Testis (tissue), 3 donors: ENCODE measurements around the gene IFITM5. TPM values are rescaled to one million over a fixed set of nuclear protein-coding genes. Genes with fewer than 3 reads are reported as not detected.

ENCODE experiments used
- DNase-seq: peaks from one replicate; pipeline ENCODE4 v3.0.0-alpha.2; 2019
- H3K27ac ChIP-seq, 2 donors: fragments of 200-600 bp; sonication (generic); one replicate each; pipeline ENCODE4 v1.5.1; 2019
- H3K27me3 ChIP-seq: fragments of 200-600 bp; sonication (generic); one replicate; pipeline ENCODE4 v1.5.1; 2019
- H3K36me3 ChIP-seq: fragments of 200-600 bp; sonication (generic); one replicate; pipeline ENCODE4 v1.5.1; 2017; ENCODE audit warnings: low read depth; ENCODE audit errors: missing control alignments
- H3K4me1 ChIP-seq: fragments of 200-600 bp; sonication (generic); one replicate; pipeline ENCODE4 v1.5.1; 2019
- H3K4me3 ChIP-seq, 2 donors: fragments of 200-600 bp; sonication (generic); one replicate each; pipeline ENCODE4 v1.5.1; 2017 to 2019
- H3K9me3 ChIP-seq: fragments of 200-600 bp; sonication (generic); one replicate; pipeline ENCODE4 v1.5.1; 2017
- POLR2A ChIP-seq: fragments of 450-650 bp; IDR thresholded peaks from one replicate; pipeline ENCODE4 v1.6.1; 2017; ENCODE audit warnings: antibody characterized with exemption, mild to moderate bottlenecking, moderate library complexity
- WGBS, 2 donors: methylation state at CpG; one replicate each; pipeline ENCODE4 v1.1.5; 2018; 5-methylcytosine and 5-hydroxymethylcytosine counted together
- intact Hi-C: fragments of 100-400 bp; cut with DNase I; formaldehyde crosslinking; loops from one replicate; pipeline ENCODE4 v1.15.1; 2023; ENCODE audit warnings: low total_unique reads
- polyA plus RNA-seq: library from polyadenylated mRNA; stranded (reverse); fragments of 350-450 nt; fragmentation: Illumina TruSeq; extraction: RNeasy Lipid Tissue Mini Kit (QIAGEN cat#74804); gene quantifications from one replicate; pipeline ENCODE4 v1.2.3, GENCODE V29; 2014; ENCODE audit warnings: low read depth, low replicate concordance; ENCODE audit not compliant: insufficient read depth
- total RNA-seq, 2 donors: library from RNA; depleted of rRNA; stranded (reverse); fragments of >200 nt; gene quantifications; one replicate each; pipeline ENCODE4 v1.2.3, GENCODE V29; 2016
- TF ChIP-seq, protein P1 (sequence below), 3 experiments: fragments of 450-650 bp in 2 of 3; fragments of 200-600 bp in 1 of 3; sonication (generic) in 1 of 3; IDR thresholded peaks; one replicate each; pipeline ENCODE4 v1.5.1; 2016 to 2019; ENCODE audit warnings: antibody characterized with exemption in 3 of 3, mild to moderate bottlenecking in 2 of 3, moderate library complexity in 1 of 3

IFITM5 gene
- total and polyA plus RNA-seq, 3 donors from 2014 or later = not detected

DNA sequence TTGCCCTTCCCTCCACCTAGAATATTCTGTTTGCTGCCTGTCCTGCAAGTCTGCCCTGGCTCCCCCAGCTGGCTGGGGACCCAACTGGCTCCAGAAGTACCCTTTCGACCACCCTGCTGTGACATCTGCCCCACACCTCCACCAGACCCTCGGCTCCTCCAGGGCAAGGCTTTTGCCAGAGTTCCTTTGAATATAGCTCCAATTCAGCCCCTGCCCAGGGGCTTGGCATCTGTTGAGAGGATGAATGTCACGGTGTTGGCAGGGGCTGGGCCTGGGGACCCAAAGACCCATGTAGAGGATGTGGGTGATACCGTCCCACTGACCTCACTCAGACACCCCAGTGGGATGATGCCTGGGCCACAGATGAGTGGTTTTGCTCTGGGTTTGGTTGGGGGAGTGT is 17.2 kb downstream of the IFITM5 start:
- Histone ChIP-seq H3K9me3 (no peaks in the 10 kb centered on the region), H3K4me3 (no peak overlapping the region), H3K27me3 (no peaks in the 10 kb centered on the region), H3K4me1 (peaks cover 12% of the 10 kb centered on the region), H3K27ac (no peak overlapping the region), H3K36me3 (no peaks in the 10 kb centered on the region)
- intact Hi-C loops = no loop called here
- WGBS, 2 donors = 77 to 88% methylated on average over 4 of the region's 4 CpGs
- TF ChIP-seq, protein P1, sequence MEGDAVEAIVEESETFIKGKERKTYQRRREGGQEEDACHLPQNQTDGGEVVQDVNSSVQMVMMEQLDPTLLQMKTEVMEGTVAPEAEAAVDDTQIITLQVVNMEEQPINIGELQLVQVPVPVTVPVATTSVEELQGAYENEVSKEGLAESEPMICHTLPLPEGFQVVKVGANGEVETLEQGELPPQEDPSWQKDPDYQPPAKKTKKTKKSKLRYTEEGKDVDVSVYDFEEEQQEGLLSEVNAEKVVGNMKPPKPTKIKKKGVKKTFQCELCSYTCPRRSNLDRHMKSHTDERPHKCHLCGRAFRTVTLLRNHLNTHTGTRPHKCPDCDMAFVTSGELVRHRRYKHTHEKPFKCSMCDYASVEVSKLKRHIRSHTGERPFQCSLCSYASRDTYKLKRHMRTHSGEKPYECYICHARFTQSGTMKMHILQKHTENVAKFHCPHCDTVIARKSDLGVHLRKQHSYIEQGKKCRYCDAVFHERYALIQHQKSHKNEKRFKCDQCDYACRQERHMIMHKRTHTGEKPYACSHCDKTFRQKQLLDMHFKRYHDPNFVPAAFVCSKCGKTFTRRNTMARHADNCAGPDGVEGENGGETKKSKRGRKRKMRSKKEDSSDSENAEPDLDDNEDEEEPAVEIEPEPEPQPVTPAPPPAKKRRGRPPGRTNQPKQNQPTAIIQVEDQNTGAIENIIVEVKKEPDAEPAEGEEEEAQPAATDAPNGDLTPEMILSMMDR (IDR thresholded peaks at IDR 0.05) = no peak
- DNase-seq = no peak

DNA sequence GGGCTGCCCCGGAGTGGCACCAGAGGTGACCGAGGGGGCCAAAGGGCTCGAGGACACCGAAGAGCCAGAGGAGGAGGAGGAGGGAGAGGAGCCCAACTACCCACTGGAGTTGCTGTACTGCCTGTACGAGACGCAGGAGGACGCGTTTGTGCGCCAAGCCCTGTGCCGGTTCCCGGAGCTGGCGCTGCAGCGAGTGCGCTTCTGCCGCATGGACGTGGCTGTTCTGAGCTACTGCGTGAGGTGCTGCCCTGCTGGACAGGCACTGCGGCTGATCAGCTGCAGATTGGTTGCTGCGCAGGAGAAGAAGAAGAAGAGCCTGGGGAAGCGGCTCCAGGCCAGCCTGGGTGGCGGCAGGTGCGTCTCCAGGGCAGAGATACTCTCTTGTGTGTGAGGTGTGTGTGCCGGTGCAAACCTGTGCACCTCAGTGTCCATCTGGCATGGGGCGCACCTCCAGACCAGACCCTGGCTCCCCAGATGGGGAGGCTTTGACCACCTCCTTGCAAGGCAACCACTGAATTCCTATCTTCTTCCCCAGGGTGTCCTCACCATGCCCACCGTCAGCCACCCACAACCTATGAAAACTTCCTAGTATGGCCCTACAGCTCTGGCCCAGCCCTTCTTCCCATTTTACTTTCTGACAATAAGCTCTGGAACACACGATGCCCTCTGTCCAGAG is 17.7 kb downstream of the IFITM5 start:
- H3K9me3 ChIP-seq = no peaks in the 10 kb centered on the region
- intact Hi-C loops = no loop called here
- H3K27me3 ChIP-seq = no peaks in the 10 kb centered on the region
- 28 to 31% methylated on average over 11 to 26 of the region's 26 CpGs for WGBS, 2 donors
- TF ChIP-seq, protein P1 (IDR thresholded peaks at IDR 0.05) = no peak
- TF ChIP-seq POLR2A = no peak
- no peak overlapping the region for H3K27ac ChIP-seq
- peak; percentile 13 for DNase-seq
- H3K4me3 ChIP-seq = no peak overlapping the region
- peaks cover 12% of the 10 kb centered on the region for H3K4me1 ChIP-seq
- H3K36me3 ChIP-seq = no peaks in the 10 kb centered on the region

DNA sequence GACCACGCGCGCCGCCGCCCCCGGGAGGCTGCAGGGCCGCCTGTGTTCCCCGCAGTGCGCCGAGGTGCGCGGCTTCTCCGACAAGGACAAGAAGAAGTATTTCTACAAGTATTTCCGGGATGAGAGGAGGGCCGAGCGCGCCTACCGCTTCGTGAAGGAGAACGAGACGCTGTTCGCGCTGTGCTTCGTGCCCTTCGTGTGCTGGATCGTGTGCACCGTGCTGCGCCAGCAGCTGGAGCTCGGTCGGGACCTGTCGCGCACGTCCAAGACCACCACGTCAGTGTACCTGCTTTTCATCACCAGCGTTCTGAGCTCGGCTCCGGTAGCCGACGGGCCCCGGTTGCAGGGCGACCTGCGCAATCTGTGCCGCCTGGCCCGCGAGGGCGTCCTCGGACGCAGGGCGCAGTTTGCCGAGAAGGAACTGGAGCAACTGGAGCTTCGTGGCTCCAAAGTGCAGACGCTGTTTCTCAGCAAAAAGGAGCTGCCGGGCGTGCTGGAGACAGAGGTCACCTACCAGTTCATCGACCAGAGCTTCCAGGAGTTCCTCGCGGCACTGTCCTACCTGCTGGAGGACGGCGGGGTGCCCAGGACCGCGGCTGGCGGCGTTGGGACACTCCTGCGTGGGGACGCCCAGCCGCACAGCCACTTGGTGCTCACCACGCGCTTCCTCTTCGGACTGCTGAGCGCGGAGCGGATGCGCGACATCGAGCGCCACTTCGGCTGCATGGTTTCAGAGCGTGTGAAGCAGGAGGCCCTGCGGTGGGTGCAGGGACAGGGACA is 18.4 kb downstream of the IFITM5 start:
- TF ChIP-seq POLR2A = no peak
- TF ChIP-seq, protein P1 (IDR thresholded peaks at IDR 0.05) = no peak
- Histone ChIP-seq H3K4me1 (peaks cover 12% of the 10 kb centered on the region), H3K27ac (no peak overlapping the region), H3K36me3 (no peaks in the 10 kb centered on the region), H3K27me3 (no peaks in the 10 kb centered on the region), H3K4me3 (peak overlapping the region; percentile 26 to 41), H3K9me3 (no peaks in the 10 kb centered on the region)
- DNase-seq = peak; percentile 12
- intact Hi-C loops = no loop called here
- 5% methylated on average over 76 of the region's 79 CpGs; no CpG with 5 or more reads in 1 of the 2 donors for WGBS, 2 donors

DNA sequence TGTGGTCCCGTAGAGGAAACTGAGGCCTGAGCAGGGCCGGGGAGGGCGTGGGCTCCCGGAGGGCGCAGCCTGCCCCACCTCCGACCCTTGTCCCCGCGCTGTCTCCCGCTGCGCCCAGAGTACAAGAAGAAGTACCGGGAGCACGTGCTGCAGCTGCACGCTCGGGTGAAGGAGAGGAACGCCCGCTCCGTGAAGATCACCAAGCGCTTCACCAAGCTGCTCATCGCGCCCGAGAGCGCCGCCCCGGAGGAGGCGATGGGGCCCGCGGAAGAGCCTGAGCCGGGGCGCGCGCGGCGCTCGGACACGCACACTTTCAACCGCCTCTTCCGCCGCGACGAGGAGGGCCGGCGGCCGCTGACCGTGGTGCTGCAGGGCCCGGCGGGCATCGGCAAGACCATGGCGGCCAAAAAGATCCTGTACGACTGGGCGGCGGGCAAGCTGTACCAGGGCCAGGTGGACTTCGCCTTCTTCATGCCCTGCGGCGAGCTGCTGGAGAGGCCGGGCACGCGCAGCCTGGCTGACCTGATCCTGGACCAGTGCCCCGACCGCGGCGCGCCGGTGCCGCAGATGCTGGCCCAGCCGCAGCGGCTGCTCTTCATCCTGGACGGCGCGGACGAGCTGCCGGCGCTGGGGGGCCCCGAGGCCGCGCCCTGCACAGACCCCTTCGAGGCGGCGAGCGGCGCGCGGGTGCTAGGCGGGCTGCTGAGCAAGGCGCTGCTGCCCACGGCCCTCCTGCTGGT is 19.2 kb downstream of the IFITM5 start:
- Histone ChIP-seq H3K36me3 (no peaks in the 10 kb centered on the region), H3K4me1 (peaks cover 12% of the 10 kb centered on the region), H3K9me3 (no peaks in the 10 kb centered on the region), H3K27me3 (no peaks in the 10 kb centered on the region), H3K4me3 (peak overlapping the region; percentile 26 to 41), H3K27ac (no peak overlapping the region)
- intact Hi-C loops = no loop called here
- WGBS, 2 donors = 1% methylated on average over 14 to 63 of the region's 85 CpGs
- DNase-seq = no peak
- TF ChIP-seq, protein P1 (IDR thresholded peaks at IDR 0.05) = no peak
- TF ChIP-seq POLR2A = no peak
